Measurements from ENCODE around the gene KRTAP10-12.

GRCh38 chr21:44653656-44654575 is 43.1 kb upstream of the KRTAP10-12 start:
- TF ChIP-seq CTCF (IDR thresholded peaks at IDR 0.05) (no peak), POLR2A (IDR thresholded peaks at IDR 0.05) (no peak)
